Muscle of arm (tissue), 12 donors: ENCODE measurements around the gene SNAPIN. TPM values are rescaled to one million over a fixed set of nuclear protein-coding genes. Genes with fewer than 3 reads are reported as not detected.

Experiments used
- DNase-seq: peaks from one replicate; pipeline ENCODE4 v3.0.0-alpha.2; 2013
- polyA plus RNA-seq, 12 donors: library from polyadenylated mRNA; unstranded; fragments of 120-200 nt; gene quantifications; one replicate each; pipeline ENCODE4 v1.2.1, GENCODE V29; 2013; ENCODE audit not compliant: insufficient read length in 12 of 12

SNAPIN gene
- polyA plus RNA-seq, 12 donors = 31.5 to 54.8 (median 50.2) TPM; not detected in 1

DNA sequence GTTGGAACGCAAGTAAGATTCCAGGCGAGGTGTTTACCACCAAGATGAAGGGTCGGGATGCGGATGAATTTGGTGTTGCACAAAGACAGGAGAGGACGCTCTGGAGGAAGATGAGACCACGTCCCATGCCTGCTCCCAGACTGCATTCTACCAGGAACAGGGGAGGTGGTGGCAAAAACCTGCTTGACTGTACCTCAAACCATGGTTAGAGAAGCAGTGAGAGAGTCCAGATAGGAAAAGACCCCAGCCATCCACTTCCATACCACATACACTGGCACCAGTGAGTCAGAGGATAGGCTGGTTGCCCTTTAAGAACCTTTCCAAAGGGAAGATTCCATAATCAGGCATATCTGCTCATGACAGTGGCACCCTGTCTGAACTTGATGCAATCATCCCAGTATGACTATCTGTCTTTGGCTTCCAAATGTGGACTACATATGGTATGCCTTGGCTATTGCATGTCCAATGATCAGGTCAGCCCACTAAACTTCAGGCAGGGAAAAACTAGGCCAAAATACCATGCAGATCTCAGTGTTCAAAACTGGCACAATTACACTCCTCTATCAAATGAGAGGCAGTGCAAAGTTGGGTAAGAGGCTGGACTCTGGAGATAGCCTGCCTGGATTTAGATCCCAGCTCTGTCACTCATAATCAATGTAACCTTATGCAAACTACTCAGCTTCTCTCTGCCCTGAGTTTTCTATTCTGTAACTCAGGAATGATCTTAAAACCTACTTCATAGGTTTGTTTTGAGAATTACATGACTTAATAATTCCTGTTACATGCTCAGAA is 40.6 kb downstream of the SNAPIN start:
- no peak for DNase-seq

DNA sequence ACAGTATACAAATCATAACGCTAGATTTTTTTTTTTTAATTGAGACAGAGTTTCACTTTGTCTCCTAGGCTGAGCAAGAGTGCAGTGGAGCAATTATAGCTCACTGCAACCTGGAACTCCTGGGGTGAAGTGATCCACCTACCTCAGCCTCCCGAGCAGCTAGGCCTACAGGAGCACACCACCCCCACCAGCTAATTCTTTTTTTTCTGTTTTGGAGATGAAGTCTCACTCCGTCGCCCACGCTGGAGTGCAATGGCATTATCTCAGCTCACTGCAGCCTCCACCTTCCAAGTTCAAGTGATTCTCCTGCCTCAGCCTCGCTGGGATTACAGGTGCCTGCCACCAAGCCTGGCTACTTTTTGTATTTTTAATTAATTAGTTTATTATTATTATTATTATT is 41.3 kb downstream of the SNAPIN start:
- DNase-seq = no peak

DNA sequence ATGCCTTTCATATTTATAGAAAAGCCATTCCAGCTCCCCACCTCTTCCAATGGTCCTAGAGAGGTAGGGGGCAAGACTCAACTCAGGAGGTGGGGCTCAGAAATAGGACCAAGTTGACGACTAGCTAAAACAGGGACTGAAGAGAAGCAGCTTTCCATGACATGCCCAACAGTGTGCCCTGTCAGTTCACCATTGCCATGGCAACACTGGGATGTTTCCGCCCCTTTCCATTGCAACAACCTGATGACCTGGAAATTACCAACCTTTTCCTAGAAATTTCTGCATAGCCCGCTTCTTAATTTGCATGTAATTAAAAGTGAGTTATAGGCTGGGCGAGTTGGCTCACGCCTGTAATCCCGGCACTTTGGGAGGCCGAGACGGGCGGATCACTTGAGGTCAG is 47.0 kb downstream of the SNAPIN start:
- no peak for DNase-seq

DNA sequence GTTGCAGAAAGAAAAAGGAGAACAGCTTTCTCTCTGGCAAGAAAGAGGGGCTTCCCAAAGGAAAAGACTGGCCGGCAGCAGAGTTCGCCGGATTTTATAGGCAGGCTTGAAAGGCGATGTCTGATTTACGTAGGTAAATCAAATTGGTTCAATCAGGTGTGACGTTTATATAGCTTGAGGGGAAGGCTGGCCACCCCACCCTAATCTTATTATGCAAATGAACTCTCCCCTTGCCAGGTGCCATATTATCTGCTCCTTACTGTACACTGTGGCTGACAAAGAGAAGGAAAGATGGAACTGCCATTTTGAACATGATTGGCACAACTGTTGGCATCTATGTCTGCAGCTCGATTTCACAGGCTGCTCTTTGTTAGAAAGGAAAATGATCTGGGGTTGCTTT is 52.5 kb downstream of the SNAPIN start:
- no peak for DNase-seq

Other genes starting within 250 kb of the SNAPIN start
- not detected for gene S100A7A, start 242.2 kb upstream of the SNAPIN start, polyA plus RNA-seq
- not detected for gene S100A7, start 198.1 kb upstream of the SNAPIN start, polyA plus RNA-seq
- 100 to 1,000 TPM in 11 of 12 donors, not detected in 1; 152 to 697 (median 212) TPM for gene S100A6, start 122.7 kb upstream of the SNAPIN start, polyA plus RNA-seq
- under 1 TPM in 4 of 12 donors, not detected in 8; 0.22 to 0.45 (median 0.37) TPM for gene S100A5, start 117.8 kb upstream of the SNAPIN start, polyA plus RNA-seq
- 100 to 1,000 TPM in 11 of 12 donors, not detected in 1; 113 to 274 (median 192) TPM for gene S100A4, start 112.9 kb upstream of the SNAPIN start, polyA plus RNA-seq
- 1 to 10 TPM in 5 of 12 donors, under 1 TPM in 5, not detected in 2; 0.35 to 3.5 (median 1.00) TPM for gene S100A3, start 109.4 kb upstream of the SNAPIN start, polyA plus RNA-seq
- 10 to 100 TPM in 2 of 12 donors, 1 to 10 TPM in 7, under 1 TPM in 1, not detected in 2; 0.89 to 14.0 (median 1.8) TPM for gene S100A2, start 92.9 kb upstream of the SNAPIN start, polyA plus RNA-seq
- 100 to 1,000 TPM in 1 of 12 donors, 10 to 100 TPM in 10, not detected in 1; 44.8 to 115 (median 49.2) TPM for gene S100A16, start 45.6 kb upstream of the SNAPIN start, polyA plus RNA-seq
- 100 to 1,000 TPM in 1 of 12 donors, 10 to 100 TPM in 3, 1 to 10 TPM in 1, under 1 TPM in 5, not detected in 2; 0.29 to 118 (median 0.99) TPM for gene S100A14, start 42.4 kb upstream of the SNAPIN start, polyA plus RNA-seq
- 100 to 1,000 TPM in 1 of 12 donors, 10 to 100 TPM in 10, not detected in 1; 50.0 to 138 (median 67.6) TPM for gene S100A13, start 31.2 kb upstream of the SNAPIN start, polyA plus RNA-seq
- gene S100A1, start 30.3 kb upstream of the SNAPIN start, polyA plus RNA-seq = 10 to 100 TPM in 4 of 12 donors, 1 to 10 TPM in 6, not detected in 2; 2.9 to 20.1 (median 7.0) TPM
- gene CHTOP, start 24.6 kb upstream of the SNAPIN start, polyA plus RNA-seq = 100 to 1,000 TPM in 3 of 12 donors, 10 to 100 TPM in 8, not detected in 1; 80.0 to 120 (median 87.3) TPM
- 100 to 1,000 TPM in 11 of 12 donors, not detected in 1; 131 to 211 (median 169) TPM for gene ILF2, start 12.3 kb downstream of the SNAPIN start, polyA plus RNA-seq
- gene NPR1, start 20.0 kb downstream of the SNAPIN start, polyA plus RNA-seq = 10 to 100 TPM in 11 of 12 donors, not detected in 1; 12.0 to 16.5 (median 13.0) TPM
- 100 to 1,000 TPM in 1 of 12 donors, 10 to 100 TPM in 11; 34.5 to 239 (median 37.6) TPM for gene INTS3, start 69.3 kb downstream of the SNAPIN start, polyA plus RNA-seq
- 10 to 100 TPM in 11 of 12 donors, not detected in 1; 17.8 to 56.9 (median 19.3) TPM for gene SLC27A3, start 116.7 kb downstream of the SNAPIN start, polyA plus RNA-seq